ENCODE measurements around the gene NXPH1. TPM values are rescaled to one million over a fixed set of nuclear protein-coding genes. Genes with fewer than 3 reads are reported as not detected.

Gene NXPH1
- total RNA-seq, 1 experiment from 2014 or later: 0.59 TPM

DNA sequence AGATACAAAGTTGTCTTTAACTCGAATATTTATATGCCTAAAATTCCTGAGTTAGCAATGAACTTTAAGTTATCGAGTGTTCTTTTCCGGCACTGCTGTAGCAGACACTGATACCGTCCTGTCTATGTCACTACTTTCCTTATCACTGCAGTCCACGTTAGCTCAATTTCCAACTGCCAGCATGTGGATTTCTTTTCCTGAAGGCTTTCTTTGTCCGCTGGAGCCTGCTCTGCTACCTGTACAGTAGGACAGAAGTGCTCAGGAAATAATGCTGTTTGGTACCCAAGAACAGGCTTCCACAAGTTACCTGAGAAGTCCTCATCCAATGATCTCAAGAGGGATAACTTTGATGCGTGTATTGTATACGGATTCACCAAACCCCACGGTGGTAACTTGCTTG is 329.4 kb downstream of the NXPH1 start (continued):
- TF ChIP-seq HMGXB4 (CRISPR knock-in tag; IDR thresholded peaks at IDR 0.05) (no peak), ZNF416 (CRISPR knock-in tag; IDR thresholded peaks at IDR 0.05) (no peak), SP1 (CRISPR knock-in tag; conservative IDR thresholded peaks at IDR 0.05) (no peak)
- TF ChIP-seq, protein P1, sequence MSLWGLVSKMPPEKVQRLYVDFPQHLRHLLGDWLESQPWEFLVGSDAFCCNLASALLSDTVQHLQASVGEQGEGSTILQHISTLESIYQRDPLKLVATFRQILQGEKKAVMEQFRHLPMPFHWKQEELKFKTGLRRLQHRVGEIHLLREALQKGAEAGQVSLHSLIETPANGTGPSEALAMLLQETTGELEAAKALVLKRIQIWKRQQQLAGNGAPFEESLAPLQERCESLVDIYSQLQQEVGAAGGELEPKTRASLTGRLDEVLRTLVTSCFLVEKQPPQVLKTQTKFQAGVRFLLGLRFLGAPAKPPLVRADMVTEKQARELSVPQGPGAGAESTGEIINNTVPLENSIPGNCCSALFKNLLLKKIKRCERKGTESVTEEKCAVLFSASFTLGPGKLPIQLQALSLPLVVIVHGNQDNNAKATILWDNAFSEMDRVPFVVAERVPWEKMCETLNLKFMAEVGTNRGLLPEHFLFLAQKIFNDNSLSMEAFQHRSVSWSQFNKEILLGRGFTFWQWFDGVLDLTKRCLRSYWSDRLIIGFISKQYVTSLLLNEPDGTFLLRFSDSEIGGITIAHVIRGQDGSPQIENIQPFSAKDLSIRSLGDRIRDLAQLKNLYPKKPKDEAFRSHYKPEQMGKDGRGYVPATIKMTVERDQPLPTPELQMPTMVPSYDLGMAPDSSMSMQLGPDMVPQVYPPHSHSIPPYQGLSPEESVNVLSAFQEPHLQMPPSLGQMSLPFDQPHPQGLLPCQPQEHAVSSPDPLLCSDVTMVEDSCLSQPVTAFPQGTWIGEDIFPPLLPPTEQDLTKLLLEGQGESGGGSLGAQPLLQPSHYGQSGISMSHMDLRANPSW (CRISPR knock-in tag; conservative IDR thresholded peaks at IDR 0.05; ENCODE audit: low read depth): no peak

DNA sequence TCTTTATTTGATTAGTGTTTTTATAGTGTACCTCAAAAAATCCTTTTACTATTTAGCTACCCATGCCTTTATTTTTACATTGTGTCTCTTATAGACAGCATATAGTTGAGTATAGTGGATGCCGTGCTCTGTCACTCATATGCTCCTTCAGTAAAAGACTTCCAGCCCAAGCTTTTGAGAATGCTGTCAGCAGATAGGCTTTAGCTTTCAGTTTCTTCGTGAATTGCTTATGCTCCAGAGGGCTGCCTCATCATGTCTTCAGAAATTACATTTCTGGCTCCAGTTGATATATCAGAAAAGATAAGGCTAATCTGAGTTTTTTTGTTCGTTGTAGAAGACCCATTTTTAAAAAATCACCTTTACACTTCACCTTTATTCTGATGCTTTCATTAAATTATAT is 332.0 kb downstream of the NXPH1 start:
- TF ChIP-seq, protein P2, sequence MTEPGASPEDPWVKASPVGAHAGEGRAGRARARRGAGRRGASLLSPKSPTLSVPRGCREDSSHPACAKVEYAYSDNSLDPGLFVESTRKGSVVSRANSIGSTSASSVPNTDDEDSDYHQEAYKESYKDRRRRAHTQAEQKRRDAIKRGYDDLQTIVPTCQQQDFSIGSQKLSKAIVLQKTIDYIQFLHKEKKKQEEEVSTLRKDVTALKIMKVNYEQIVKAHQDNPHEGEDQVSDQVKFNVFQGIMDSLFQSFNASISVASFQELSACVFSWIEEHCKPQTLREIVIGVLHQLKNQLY (CRISPR knock-in tag; IDR thresholded peaks at IDR 0.05): no peak
- TF ChIP-seq SOX15 (CRISPR knock-in tag; IDR thresholded peaks at IDR 0.05): no peak
- TF ChIP-seq, protein P3, sequence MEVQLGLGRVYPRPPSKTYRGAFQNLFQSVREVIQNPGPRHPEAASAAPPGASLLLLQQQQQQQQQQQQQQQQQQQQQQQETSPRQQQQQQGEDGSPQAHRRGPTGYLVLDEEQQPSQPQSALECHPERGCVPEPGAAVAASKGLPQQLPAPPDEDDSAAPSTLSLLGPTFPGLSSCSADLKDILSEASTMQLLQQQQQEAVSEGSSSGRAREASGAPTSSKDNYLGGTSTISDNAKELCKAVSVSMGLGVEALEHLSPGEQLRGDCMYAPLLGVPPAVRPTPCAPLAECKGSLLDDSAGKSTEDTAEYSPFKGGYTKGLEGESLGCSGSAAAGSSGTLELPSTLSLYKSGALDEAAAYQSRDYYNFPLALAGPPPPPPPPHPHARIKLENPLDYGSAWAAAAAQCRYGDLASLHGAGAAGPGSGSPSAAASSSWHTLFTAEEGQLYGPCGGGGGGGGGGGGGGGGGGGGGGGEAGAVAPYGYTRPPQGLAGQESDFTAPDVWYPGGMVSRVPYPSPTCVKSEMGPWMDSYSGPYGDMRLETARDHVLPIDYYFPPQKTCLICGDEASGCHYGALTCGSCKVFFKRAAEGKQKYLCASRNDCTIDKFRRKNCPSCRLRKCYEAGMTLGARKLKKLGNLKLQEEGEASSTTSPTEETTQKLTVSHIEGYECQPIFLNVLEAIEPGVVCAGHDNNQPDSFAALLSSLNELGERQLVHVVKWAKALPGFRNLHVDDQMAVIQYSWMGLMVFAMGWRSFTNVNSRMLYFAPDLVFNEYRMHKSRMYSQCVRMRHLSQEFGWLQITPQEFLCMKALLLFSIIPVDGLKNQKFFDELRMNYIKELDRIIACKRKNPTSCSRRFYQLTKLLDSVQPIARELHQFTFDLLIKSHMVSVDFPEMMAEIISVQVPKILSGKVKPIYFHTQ (CRISPR knock-in tag; IDR thresholded peaks at IDR 0.05): no peak
- no peak for TF ChIP-seq FOXK1 (CRISPR knock-in tag; IDR thresholded peaks at IDR 0.05)
- TF ChIP-seq NFATC4 (CRISPR knock-in tag; IDR thresholded peaks at IDR 0.05): no peak
- no peak for TF ChIP-seq RELA (CRISPR knock-in tag; IDR thresholded peaks at IDR 0.05; ENCODE audit: borderline replicate concordance)
- TF ChIP-seq TEAD1 (CRISPR knock-in tag; IDR thresholded peaks at IDR 0.05): no peak
- TF ChIP-seq ZBTB21 (CRISPR knock-in tag; IDR thresholded peaks at IDR 0.05; ENCODE audit: borderline replicate concordance): no peak
- no peak for TF ChIP-seq TCF7 (CRISPR knock-in tag; IDR thresholded peaks at IDR 0.05; ENCODE audit: low read depth)
- no peak for TF ChIP-seq NR1H2 (CRISPR knock-in tag; IDR thresholded peaks at IDR 0.05)
- CTCF ChIA-PET: no interaction called here
- DNase-seq (ENCODE audit: low spot score) (no peak), ATAC-seq (no peak)
- H3K27ac Mint-ChIP-seq: no peak overlapping the region
- H3K4me1 Mint-ChIP-seq: peaks cover 10% of the 10 kb centered on the region
- no peaks in the 10 kb centered on the region for H3K9me3 Mint-ChIP-seq
- no peaks in the 10 kb centered on the region for H3K27me3 Mint-ChIP-seq (ENCODE audit: low read depth)
- H3K36me3 Mint-ChIP-seq: no peaks in the 10 kb centered on the region
- no peak overlapping the region for H3K4me3 Mint-ChIP-seq
- POLR2A ChIA-PET: no interaction called here

DNA sequence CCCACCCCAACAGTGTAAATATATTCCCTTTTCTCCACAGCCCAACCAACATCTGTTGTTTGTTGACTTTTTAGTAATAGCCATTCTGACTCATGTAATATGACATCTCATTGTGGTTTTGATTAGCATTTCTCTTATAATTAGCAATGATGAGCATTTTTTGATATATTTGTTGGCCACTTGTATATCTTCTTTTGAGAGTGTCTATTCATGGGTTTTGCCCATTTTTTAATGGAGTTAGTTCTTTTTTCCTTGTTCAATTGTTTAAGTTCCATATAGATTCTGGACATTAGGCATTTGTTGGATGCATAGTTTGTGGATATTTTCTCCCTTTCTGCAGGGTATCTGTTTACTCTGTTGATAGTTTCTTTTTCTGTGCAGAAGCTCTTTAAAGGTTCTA is 340.1 kb downstream of the NXPH1 start:
- Mint-ChIP-seq H3K4me3 (no peak overlapping the region), H3K36me3 (no peaks in the 10 kb centered on the region), H3K27ac (no peak overlapping the region), H3K4me1 (peaks cover 14% of the 10 kb centered on the region), H3K27me3 (ENCODE audit: low read depth) (no peaks in the 10 kb centered on the region), H3K9me3 (no peaks in the 10 kb centered on the region; the same call in 1 of the 2 replicates)
- ATAC-seq: no peak
- CTCF ChIA-PET: no interaction called here
- POLR2A ChIA-PET: no interaction called here
- DNase-seq (ENCODE audit: low spot score): no peak
- TF ChIP-seq, protein P4, sequence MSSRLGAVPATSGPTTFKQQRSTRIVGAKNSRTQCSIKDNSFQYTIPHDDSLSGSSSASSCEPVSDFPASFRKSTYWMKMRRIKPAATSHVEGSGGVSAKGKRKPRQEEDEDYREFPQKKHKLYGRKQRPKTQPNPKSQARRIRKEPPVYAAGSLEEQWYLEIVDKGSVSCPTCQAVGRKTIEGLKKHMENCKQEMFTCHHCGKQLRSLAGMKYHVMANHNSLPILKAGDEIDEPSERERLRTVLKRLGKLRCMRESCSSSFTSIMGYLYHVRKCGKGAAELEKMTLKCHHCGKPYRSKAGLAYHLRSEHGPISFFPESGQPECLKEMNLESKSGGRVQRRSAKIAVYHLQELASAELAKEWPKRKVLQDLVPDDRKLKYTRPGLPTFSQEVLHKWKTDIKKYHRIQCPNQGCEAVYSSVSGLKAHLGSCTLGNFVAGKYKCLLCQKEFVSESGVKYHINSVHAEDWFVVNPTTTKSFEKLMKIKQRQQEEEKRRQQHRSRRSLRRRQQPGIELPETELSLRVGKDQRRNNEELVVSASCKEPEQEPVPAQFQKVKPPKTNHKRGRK (CRISPR knock-in tag; IDR thresholded peaks at IDR 0.05; ENCODE audit: borderline replicate concordance): no peak
- no peak for TF ChIP-seq OVOL2 (CRISPR knock-in tag; IDR thresholded peaks at IDR 0.05; ENCODE audit: borderline replicate concordance)
- no peak for TF ChIP-seq ZNF317 (CRISPR knock-in tag; IDR thresholded peaks at IDR 0.05; ENCODE audit: borderline replicate concordance, low read depth)
- TF ChIP-seq CBFB (CRISPR knock-in tag; IDR thresholded peaks at IDR 0.05; ENCODE audit: low read depth): no peak
- no peak for TF ChIP-seq GTF2I (CRISPR knock-in tag; conservative IDR thresholded peaks at IDR 0.05)
- no peak for TF ChIP-seq E2F1 (CRISPR knock-in tag; IDR thresholded peaks at IDR 0.05)
- no peak for TF ChIP-seq HMGXB4 (CRISPR knock-in tag; IDR thresholded peaks at IDR 0.05)
- no peak for TF ChIP-seq FOXJ3 (CRISPR knock-in tag; IDR thresholded peaks at IDR 0.05; ENCODE audit: borderline replicate concordance)
- no peak for TF ChIP-seq NR2C2 (CRISPR knock-in tag; IDR thresholded peaks at IDR 0.05)
- TF ChIP-seq NFE2L1 (CRISPR knock-in tag; IDR thresholded peaks at IDR 0.05): no peak
- TF ChIP-seq SP1 (CRISPR knock-in tag; conservative IDR thresholded peaks at IDR 0.05): no peak

Data from WTC11 (cell line).